Measurements from ENCODE around the gene FBXO31. TPM values are rescaled to one million over a fixed set of nuclear protein-coding genes. Genes with fewer than 3 reads are reported as not detected.

The FBXO31 gene
- total and polyA plus RNA-seq, 12 donors = 19.2 to 106 (median 65.9) TPM

GRCh38 chr16:87333101-87333500 lies 50.5 kb downstream of the FBXO31 start:
- no peaks in the 10 kb centered on the region for H3K9me3 ChIP-seq (replicated peaks in 1 of 3)
- 82 to 91% (median 90%) methylated on average over 15 of the region's 15 CpGs for WGBS, 4 donors
- H3K4me1 ChIP-seq (replicated peaks in 1 of 2) = peaks cover 11 to 18% of the 10 kb centered on the region in 2 donors
- H3K27me3 ChIP-seq = no peaks in the 10 kb centered on the region
- intact Hi-C loops (cut with DNase I) = loop anchor here in 1 of 2 donors (5.0 kb wide), 1 partner anchor 39 kb away; no protein-coding TSS in a partner anchor
- H3K27ac ChIP-seq = no peak overlapping the region
- TF ChIP-seq POLR2A (IDR thresholded peaks at IDR 0.05) (no peak), CTCF (IDR thresholded peaks at IDR 0.05) (no peak)
- DNase-seq = no peak
- H3K36me3 ChIP-seq (replicated peaks in 1 of 2) = peaks cover 0 to 48% of the 10 kb centered on the region in 2 donors
- no peak overlapping the region for H3K4me3 ChIP-seq

- H3K36me3 ChIP-seq (replicated peaks in 1 of 2) = peaks cover 0 to 48% of the 10 kb centered on the region in 2 donors
These were observed 51.4 kb downstream of the FBXO31 start for GRCh38 chr16:87332150-87332549.

GRCh38 chr16:87331241-87331801 lies 52.3 kb downstream of the FBXO31 start:
- H3K27ac ChIP-seq = no peak overlapping the region
- TF ChIP-seq POLR2A (IDR thresholded peaks at IDR 0.05) (no peak), CTCF (IDR thresholded peaks at IDR 0.05) (no peak)
- H3K4me3 ChIP-seq = no peak overlapping the region
- no peaks in the 10 kb centered on the region for H3K9me3 ChIP-seq (replicated peaks in 1 of 3)
- intact Hi-C loops (cut with DNase I) = loop anchor here in 1 of 2 donors (5.0 kb wide), 1 partner anchor 41 kb away; no protein-coding TSS in a partner anchor
- H3K36me3 ChIP-seq (replicated peaks in 1 of 2) = peaks cover 0 to 48% of the 10 kb centered on the region in 2 donors
- H3K4me1 ChIP-seq (replicated peaks in 1 of 2) = peaks cover 11 to 14% of the 10 kb centered on the region in 2 donors
- DNase-seq = no peak
- H3K27me3 ChIP-seq = no peaks in the 10 kb centered on the region
- WGBS, 4 donors = 89 to 95% (median 91%) methylated on average over 28 to 31 of the region's 31 CpGs

More at GRCh38 chr16:87332150-87332549, 51.4 kb downstream of the FBXO31 start:
- Histone ChIP-seq H3K4me3 (no peak overlapping the region), H3K27ac (no peak overlapping the region), H3K4me1 (replicated peaks in 1 of 2) (peaks cover 11 to 18% of the 10 kb centered on the region in 2 donors), H3K27me3 (no peaks in the 10 kb centered on the region), H3K9me3 (replicated peaks in 1 of 3) (no peaks in the 10 kb centered on the region)
- 79 to 84% (median 80%) methylated on average over 8 to 10 of the region's 10 CpGs for WGBS, 4 donors
- peak in 6 of 7 donors; percentile 53 to 80 (median 66) for DNase-seq
- intact Hi-C loops (cut with DNase I) = loop anchor here in 1 of 2 donors (5.0 kb wide), 1 partner anchor 40 kb away; no protein-coding TSS in a partner anchor
- TF ChIP-seq POLR2A (IDR thresholded peaks at IDR 0.05) (no peak), CTCF (IDR thresholded peaks at IDR 0.05) (no peak)

DNA sequence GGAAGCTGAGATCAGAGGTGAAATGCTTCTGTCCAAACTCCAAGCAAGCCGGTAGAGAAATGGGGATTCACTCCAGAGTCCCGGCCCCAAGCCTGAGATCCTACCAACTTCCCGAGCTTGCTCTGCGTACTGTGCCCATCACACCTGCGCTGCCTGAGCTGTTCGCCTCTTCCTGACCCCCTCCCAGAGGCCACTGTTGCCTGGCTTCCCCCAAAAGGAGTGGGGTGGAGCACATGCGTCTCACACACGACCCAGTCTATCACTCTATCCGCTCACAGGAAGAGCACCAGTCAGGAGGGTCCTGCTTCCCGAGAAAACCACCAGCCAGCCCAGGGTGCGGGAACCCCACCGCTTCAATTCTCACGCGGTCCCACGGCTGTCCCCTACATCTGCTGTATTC lies 52.9 kb downstream of the FBXO31 start:
- intact Hi-C loops (cut with DNase I) = loop anchor here in 1 of 2 donors (5.0 kb wide), 1 partner anchor 42 kb away; no protein-coding TSS in a partner anchor
- peak overlapping the region in 1 of 5 donors; percentile 71 for H3K27ac ChIP-seq
- WGBS, 4 donors = 85 to 94% (median 87%) methylated on average over 8 to 15 of the region's 15 CpGs

More for the DNA sequence above, 52.9 kb downstream of the FBXO31 start:
- DNase-seq = no peak
- Histone ChIP-seq H3K36me3 (replicated peaks in 1 of 2) (peaks cover 0 to 43% of the 10 kb centered on the region in 2 donors), H3K4me3 (no peak overlapping the region), H3K4me1 (replicated peaks in 1 of 2) (peaks cover 11 to 14% of the 10 kb centered on the region in 2 donors), H3K9me3 (replicated peaks in 1 of 3) (no peaks in the 10 kb centered on the region), H3K27me3 (no peaks in the 10 kb centered on the region)
- no peak for TF ChIP-seq CTCF (IDR thresholded peaks at IDR 0.05)
- no peak for TF ChIP-seq POLR2A (IDR thresholded peaks at IDR 0.05)

Measured in adrenal gland (tissue), 12 donors.